Measurements from ENCODE around the gene FAHD2B.

GRCh38 chr2:97113050-97113881, 18.6 kb upstream of the FAHD2B start, which contains the start of gene ANKRD36:
- peak; percentile 47 to 82 (median 58) for TF ChIP-seq CTCF (IDR thresholded peaks at IDR 0.05)
- peak; percentile 63 to 80 (median 75) for TF ChIP-seq POLR2A (IDR thresholded peaks at IDR 0.05)
